ENCODE results near the gene MUSK.

Gene MUSK

DNA sequence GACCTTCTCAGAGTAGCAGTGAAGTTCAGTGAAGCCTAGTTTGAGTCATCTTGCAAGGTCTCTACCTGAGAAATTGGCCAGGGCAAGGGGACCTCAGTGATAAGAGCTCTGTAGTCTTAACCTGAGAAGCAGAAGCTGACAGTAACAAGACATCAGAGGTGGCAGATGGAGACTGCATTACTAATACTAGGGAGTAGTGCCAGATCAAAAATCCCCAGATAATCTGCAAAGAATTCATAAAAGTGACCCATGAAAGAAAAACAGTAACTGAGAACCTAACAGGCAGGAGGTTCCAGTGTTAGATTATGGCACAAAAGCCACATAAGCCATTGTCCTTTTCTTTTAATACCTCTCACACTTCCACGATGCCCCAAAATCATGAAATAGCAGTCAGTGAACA, 175.5 kb downstream of the MUSK start:
- no peaks in the 10 kb centered on the region for H3K27me3 ChIP-seq (ENCODE audit: insufficient read depth, low read length, poor library complexity)
- no peak overlapping the region for H3K27ac ChIP-seq (ENCODE audit: low read length)
- H3K36me3 ChIP-seq (ENCODE audit: insufficient read depth, low read length), result no peaks in the 10 kb centered on the region
- TF ChIP-seq, protein P1, sequence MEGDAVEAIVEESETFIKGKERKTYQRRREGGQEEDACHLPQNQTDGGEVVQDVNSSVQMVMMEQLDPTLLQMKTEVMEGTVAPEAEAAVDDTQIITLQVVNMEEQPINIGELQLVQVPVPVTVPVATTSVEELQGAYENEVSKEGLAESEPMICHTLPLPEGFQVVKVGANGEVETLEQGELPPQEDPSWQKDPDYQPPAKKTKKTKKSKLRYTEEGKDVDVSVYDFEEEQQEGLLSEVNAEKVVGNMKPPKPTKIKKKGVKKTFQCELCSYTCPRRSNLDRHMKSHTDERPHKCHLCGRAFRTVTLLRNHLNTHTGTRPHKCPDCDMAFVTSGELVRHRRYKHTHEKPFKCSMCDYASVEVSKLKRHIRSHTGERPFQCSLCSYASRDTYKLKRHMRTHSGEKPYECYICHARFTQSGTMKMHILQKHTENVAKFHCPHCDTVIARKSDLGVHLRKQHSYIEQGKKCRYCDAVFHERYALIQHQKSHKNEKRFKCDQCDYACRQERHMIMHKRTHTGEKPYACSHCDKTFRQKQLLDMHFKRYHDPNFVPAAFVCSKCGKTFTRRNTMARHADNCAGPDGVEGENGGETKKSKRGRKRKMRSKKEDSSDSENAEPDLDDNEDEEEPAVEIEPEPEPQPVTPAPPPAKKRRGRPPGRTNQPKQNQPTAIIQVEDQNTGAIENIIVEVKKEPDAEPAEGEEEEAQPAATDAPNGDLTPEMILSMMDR (IDR thresholded peaks at IDR 0.05; ENCODE audit: borderline replicate concordance, extremely low read depth, low read length, poor library complexity, severe bottlenecking), result no peak
- TF ChIP-seq EZH2 (IDR thresholded peaks at IDR 0.05; ENCODE audit: borderline replicate concordance, low read depth, low read length, severe bottlenecking), result no peak
- H3K9ac ChIP-seq (ENCODE audit: low read depth, low read length), result no peak overlapping the region
- ATAC-seq (ENCODE audit: insufficient read depth, low read depth) (no peak), DNase-seq (no peak)
- H3K4me1 ChIP-seq (ENCODE audit: insufficient read depth, low read length), result no peaks in the 10 kb centered on the region
- no peaks in the 10 kb centered on the region for H3K79me2 ChIP-seq (ENCODE audit: insufficient read depth, low read length)
- no peak overlapping the region for H2AFZ ChIP-seq (ENCODE audit: low read depth, low read length)
- H3K9me3 ChIP-seq (ENCODE audit: insufficient read depth, low read length, severe bottlenecking), result no peaks in the 10 kb centered on the region
- no peak overlapping the region for H3K4me2 ChIP-seq (ENCODE audit: insufficient read depth, low read length)
- H3K4me3 ChIP-seq (ENCODE audit: low read depth in 1 of 2, low read length in 2 of 2), result no peak overlapping the region
- H4K20me1 ChIP-seq (ENCODE audit: insufficient read depth, low read length), result no peaks in the 10 kb centered on the region

DNA sequence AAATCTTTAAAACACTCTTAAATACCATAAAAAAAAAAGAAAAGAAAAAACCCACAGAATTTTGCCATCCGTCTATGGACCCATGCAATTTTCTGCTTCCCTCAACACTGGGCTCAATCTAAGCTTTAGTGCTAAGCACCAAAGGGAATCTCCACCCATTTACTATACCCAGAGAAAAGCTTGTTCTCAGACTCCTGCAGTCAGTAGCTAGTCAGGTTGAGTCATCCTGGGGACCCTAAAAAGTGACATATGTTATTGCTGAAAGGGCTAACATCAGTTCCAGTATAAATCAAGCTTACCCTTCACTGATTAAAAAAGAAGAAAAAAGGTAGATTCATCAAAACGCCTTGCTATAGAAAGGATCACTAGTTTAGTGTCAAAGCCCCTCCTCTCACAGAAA, 177.6 kb downstream of the MUSK start:
- no peak overlapping the region for H2AFZ ChIP-seq (ENCODE audit: low read depth, low read length)
- no peaks in the 10 kb centered on the region for H4K20me1 ChIP-seq (ENCODE audit: insufficient read depth, low read length)
- no peaks in the 10 kb centered on the region for H3K4me1 ChIP-seq (ENCODE audit: insufficient read depth, low read length)
- no peak overlapping the region for H3K27ac ChIP-seq (ENCODE audit: low read length)
- no peak overlapping the region for H3K4me3 ChIP-seq (ENCODE audit: low read depth in 1 of 2, low read length in 2 of 2)
- TF ChIP-seq EZH2 (IDR thresholded peaks at IDR 0.05; ENCODE audit: borderline replicate concordance, low read depth, low read length, severe bottlenecking), result no peak
- TF ChIP-seq, protein P1 (IDR thresholded peaks at IDR 0.05; ENCODE audit: borderline replicate concordance, extremely low read depth, low read length, poor library complexity, severe bottlenecking), result no peak
- H3K9ac ChIP-seq (ENCODE audit: low read depth, low read length), result no peak overlapping the region
- no peaks in the 10 kb centered on the region for H3K36me3 ChIP-seq (ENCODE audit: insufficient read depth, low read length)
- no peak overlapping the region for H3K4me2 ChIP-seq (ENCODE audit: insufficient read depth, low read length)
- no peaks in the 10 kb centered on the region for H3K27me3 ChIP-seq (ENCODE audit: insufficient read depth, low read length, poor library complexity)
- H3K9me3 ChIP-seq (ENCODE audit: insufficient read depth, low read length, severe bottlenecking), result no peaks in the 10 kb centered on the region
- H3K79me2 ChIP-seq (ENCODE audit: insufficient read depth, low read length), result no peaks in the 10 kb centered on the region
- ATAC-seq (ENCODE audit: insufficient read depth, low read depth) (no peak), DNase-seq (no peak)

DNA sequence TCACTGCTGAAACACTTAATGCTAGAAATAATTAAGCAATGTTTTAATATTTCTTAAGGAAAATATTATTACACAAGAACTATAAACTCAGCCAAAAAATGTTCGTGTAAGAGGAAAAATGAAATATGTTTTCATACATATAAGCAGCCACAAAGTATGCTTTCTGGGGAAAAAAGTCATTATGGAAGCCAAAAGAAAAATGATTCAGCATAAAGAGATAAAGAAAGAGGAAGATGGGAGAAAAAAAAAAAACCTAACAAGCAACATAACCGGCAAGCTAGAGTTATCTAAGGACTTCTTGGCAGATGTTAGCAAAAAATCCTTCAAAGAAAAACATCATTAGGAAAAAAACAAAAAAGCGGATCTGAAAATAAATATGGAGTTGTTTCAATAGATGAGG, 179.1 kb downstream of the MUSK start:
- Histone ChIP-seq H4K20me1 (ENCODE audit: insufficient read depth, low read length) (no peaks in the 10 kb centered on the region), H3K4me3 (ENCODE audit: low read depth in 1 of 2, low read length in 2 of 2) (no peak overlapping the region), H3K27ac (ENCODE audit: low read length) (no peak overlapping the region), H2AFZ (ENCODE audit: low read depth, low read length) (no peak overlapping the region), H3K79me2 (ENCODE audit: insufficient read depth, low read length) (no peaks in the 10 kb centered on the region), H3K4me2 (ENCODE audit: insufficient read depth, low read length) (no peak overlapping the region), H3K36me3 (ENCODE audit: insufficient read depth, low read length) (no peaks in the 10 kb centered on the region), H3K4me1 (ENCODE audit: insufficient read depth, low read length) (no peaks in the 10 kb centered on the region), H3K9me3 (ENCODE audit: insufficient read depth, low read length, severe bottlenecking) (no peaks in the 10 kb centered on the region), H3K9ac (ENCODE audit: low read depth, low read length) (no peak overlapping the region), H3K27me3 (ENCODE audit: insufficient read depth, low read length, poor library complexity) (no peaks in the 10 kb centered on the region)
- DNase-seq, result no peak
- ATAC-seq (ENCODE audit: insufficient read depth, low read depth), result no peak
- TF ChIP-seq, protein P1 (IDR thresholded peaks at IDR 0.05; ENCODE audit: borderline replicate concordance, extremely low read depth, low read length, poor library complexity, severe bottlenecking), result no peak
- TF ChIP-seq EZH2 (IDR thresholded peaks at IDR 0.05; ENCODE audit: borderline replicate concordance, low read depth, low read length, severe bottlenecking), result no peak
